ENCODE data around the gene CA9. TPM values are rescaled to one million over a fixed set of nuclear protein-coding genes. Genes with fewer than 3 reads are reported as not detected.
A peak's percentile ranks its signal among the peaks of the same experiment; 100 is the strongest.

CA9 gene
- total and polyA plus RNA-seq, 9 of the 15 experiments (the other 6 are each of a cell fraction or from before 2014, with no cell fraction given), result 0.15 to 10.6 (median 0.60) TPM; not detected in 4

- no peak for TF ChIP-seq GATA2 (CRISPR knock-in tag; IDR thresholded peaks at IDR 0.05)
- TF ChIP-seq TEAD4 (IDR thresholded peaks at IDR 0.05; ENCODE audit: low read length), result peak; percentile 86
- TF ChIP-seq TEAD4 (CRISPR knock-in tag; IDR thresholded peaks at IDR 0.05; ENCODE audit: borderline replicate concordance), result peak; percentile 63; the same call in 1 of the 2 replicates
- no peak; a peak in 1 of 4 replicates for TF ChIP-seq SRF (CRISPR knock-in tag; IDR thresholded peaks at IDR 0.05)
- peak; percentile 19 to 35 (median 25); a peak in 2 of 6 replicates for TF ChIP-seq CTCF (IDR thresholded peaks at IDR 0.05 in 2 of 3, conservative IDR thresholded peaks at IDR 0.05 in 1 of 3; ENCODE audit: insufficient read depth in 2 of 3, low read depth in 1 of 3, low read length in 3 of 3)
- TF ChIP-seq MYNN (IDR thresholded peaks at IDR 0.05), result 0 out of 2 replicates have a peak, but pooled peaks have one; percentile 31
- no peak for TF ChIP-seq MYNN (CRISPR knock-in tag; IDR thresholded peaks at IDR 0.05)
- TF ChIP-seq PTRF (tag; IDR thresholded peaks at IDR 0.05), result no peak
- TF ChIP-seq SRSF3 (IDR thresholded peaks at IDR 0.05; ENCODE audit: insufficient read depth, low read length), result no peak
- TF ChIP-seq ZNF586 (CRISPR knock-in tag; conservative IDR thresholded peaks at IDR 0.05), result no peak
- no peak for TF ChIP-seq ZNF324 (CRISPR knock-in tag; IDR thresholded peaks at IDR 0.05)
- TF ChIP-seq TGIF2 (CRISPR knock-in tag; IDR thresholded peaks at IDR 0.05), result no peak
- peak; percentile 64 for TF ChIP-seq NFIC (IDR thresholded peaks at IDR 0.05)
- peak; percentile 48; the same call in 1 of the 2 replicates for TF ChIP-seq TRIM28 (IDR thresholded peaks at IDR 0.05)
- TF ChIP-seq ZNF232 (CRISPR knock-in tag; IDR thresholded peaks at IDR 0.05), result no peak
- TF ChIP-seq SIN3A (IDR thresholded peaks at IDR 0.05; ENCODE audit: borderline replicate concordance in 2 of 2, control insufficient read depth in 1 of 2, low read depth in 2 of 2, low read length in 2 of 2), result peak; percentile 84 to 91; a peak in 2 of 4 replicates
- TF ChIP-seq HNRNPK (IDR thresholded peaks at IDR 0.05; ENCODE audit: low read depth, low read length, poor library complexity, severe bottlenecking), result no peak
- peak; percentile 97 for TF ChIP-seq CREB3L1 (IDR thresholded peaks at IDR 0.05; ENCODE audit: borderline replicate concordance, low read depth)
- no peak for TF ChIP-seq ZNF143 (CRISPR knock-in tag; IDR thresholded peaks at IDR 0.05)
- TF ChIP-seq TEAD1 (CRISPR knock-in tag; IDR thresholded peaks at IDR 0.05), result peak; percentile 74 to 97
- TF ChIP-seq ZNF785 (CRISPR knock-in tag; IDR thresholded peaks at IDR 0.05), result no peak
- no peak for TF ChIP-seq ZBTB1 (CRISPR knock-in tag; IDR thresholded peaks at IDR 0.05; ENCODE audit: borderline replicate concordance, low read depth)
- no peak for TF ChIP-seq DACH1 (IDR thresholded peaks at IDR 0.05; ENCODE audit: partially characterized antibody)
- TF ChIP-seq KDM5B (IDR thresholded peaks at IDR 0.05; ENCODE audit: insufficient replicate concordance, low read depth, low read length), result no peak
- TF ChIP-seq HMG20B (CRISPR knock-in tag; IDR thresholded peaks at IDR 0.05), result no peak
- TF ChIP-seq CREB5 (CRISPR knock-in tag; IDR thresholded peaks at IDR 0.05), result no peak
These were observed 16.1 kb upstream of the CA9 start, which contains the start of gene RMRP (continued) for GRCh38 chr9:35657546-35658136.

All from K562 (cell line).